CMK (cell line): ENCODE data around the gene SPINK4.

Experiments
- DNase-seq: peaks from one replicate; pipeline ENCODE4 v3.0.0-alpha.2; 2010; ENCODE audit warnings: low read depth

The SPINK4 gene

DNA sequence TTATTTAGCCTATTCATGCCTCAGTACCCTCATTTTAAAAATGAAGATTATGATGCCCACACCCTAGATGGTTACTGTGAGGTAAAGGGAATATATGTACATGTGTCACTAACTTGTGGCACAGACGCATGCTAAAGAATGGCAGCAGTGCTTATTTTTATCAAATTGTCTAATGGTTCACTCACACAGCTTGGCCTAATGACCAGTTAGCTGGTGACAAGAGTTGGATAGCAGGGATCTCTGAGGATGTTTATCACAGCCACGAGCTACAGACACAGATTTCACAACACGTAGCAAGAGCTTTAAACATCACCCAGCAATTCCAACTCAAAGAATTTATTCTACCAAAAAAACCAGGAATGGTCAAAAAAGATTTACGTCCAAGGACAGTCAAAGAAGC is 17.3 kb downstream of the SPINK4 start:
- DNase-seq, result no peak

DNA sequence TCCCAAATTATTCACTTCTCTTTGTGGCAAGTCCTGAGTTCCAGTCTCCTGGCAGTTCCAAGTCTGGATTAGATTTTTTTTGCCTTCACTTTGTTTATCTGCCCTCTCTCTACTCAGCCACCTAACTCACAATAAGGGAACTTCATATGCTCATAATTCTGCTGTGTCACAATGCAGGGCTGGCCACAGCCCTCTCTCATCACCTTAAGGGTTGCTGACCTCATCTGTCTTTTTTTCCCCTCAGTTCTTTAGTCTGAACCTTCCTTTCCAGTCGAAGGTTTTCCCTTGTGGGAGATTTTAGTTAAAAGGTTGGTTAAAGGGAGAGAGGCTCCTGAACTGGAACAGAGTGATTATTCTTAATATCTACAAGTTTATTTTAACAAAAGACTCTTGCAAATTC is 20.4 kb downstream of the SPINK4 start:
- DNase-seq, result no peak

DNA sequence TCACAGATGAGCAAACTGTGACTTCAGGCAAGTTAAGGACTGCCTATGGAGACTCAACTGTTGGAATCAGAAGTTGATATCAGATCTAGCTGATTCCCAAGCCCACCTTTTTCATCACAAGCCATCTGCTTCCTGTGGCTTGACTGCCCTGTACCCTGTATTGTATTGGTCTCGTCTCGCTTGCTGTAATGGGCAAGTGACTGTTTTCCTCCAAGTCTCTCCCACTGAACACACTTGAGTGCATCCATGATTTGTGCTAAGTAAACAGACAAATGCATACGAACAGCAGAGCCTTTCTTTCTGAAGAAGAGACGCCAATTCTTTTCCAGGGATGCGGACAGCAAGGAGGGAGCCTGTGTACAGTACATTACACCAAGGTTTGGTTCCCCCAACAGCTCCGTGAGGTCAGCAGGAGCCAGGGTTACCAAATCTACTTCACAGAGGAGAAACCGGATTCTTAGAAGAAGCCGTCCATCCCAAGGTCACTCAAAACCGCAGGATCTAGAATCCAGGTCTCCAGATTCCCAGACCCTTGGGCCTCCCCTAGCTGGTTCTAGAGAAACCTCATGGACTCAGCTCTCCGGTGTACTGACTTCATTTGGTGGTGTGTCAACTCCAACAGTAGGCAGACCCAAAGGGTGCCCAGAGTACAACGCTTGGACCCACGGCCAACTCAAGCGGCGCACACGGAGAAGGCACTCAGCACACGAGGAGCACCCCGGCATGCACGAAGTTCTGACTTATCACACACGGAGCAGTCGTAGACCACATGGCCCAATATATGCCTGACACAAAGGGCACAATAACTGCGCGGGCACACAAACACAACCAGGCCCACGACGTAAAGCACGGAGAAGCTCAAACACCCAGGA is 23.4 kb downstream of the SPINK4 start:
- DNase-seq, result peak; percentile 49

DNA sequence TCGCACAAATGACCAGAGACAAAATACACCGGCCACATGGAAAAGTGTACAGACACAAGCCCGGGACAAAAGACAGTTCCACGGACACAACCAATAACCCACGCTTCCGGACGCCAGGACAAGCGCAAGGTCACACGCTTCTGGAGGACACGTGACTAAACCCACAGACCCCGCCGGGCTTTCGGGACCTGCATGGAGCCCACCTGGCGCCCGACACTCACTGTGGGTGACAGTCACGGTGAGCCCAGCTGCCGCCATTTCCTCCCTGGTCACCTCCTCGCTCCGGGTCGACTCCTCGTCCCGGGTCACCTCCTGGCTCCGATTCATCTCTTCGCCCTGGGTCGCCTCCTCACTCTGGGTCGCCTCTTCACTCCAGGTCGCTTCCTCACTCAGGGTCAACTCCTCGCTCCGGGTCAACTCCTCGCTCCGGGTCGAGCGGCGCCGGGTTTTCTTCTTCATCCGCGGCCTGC is 24.1 kb downstream of the SPINK4 start:
- DNase-seq, result peak; percentile 33

DNA sequence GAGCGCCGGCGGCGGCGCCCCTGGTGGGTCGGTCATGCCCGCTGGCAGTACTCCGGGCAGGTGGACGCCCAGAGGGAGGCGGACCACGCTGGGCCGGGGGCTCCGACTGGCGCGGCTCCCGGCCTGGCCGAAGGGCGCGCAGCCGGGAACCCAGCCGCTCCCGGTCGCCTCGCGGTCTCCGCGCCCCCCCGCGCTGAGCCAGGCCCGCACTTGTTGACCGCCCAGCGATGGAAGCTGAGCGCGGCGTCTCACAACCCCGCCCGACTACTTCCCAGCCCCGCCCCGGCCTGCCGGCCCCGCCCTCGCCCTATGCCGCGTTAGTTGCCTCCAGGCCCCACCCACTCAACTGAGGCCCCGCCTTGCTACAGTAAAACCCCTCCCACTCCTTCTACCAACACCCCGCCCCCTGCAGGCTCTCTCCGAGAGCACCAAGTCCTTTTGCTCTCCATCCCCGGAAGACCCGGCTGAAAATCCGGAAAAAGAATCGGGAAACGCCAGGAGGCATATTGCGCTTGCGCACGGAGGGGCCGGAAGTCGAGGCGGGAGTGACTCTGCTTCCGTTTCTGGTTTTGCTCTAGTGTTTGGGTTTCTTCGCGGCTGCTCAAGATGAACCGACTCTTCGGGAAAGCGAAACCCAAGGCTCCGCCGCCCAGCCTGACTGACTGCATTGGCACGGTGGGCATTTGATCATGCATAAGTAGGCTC is 24.7 kb downstream of the SPINK4 start, which contains the start of the genes BAG1 and CHMP5:
BAG1 (minus strand) TSS at position 236 of the 705 bp plus-strand sequence.
CHMP5 (plus strand) TSS at position 577 of the 705 bp plus-strand sequence; CDS start at position 607, 30 bp downstream.
- peak; percentile 97 for DNase-seq

DNA sequence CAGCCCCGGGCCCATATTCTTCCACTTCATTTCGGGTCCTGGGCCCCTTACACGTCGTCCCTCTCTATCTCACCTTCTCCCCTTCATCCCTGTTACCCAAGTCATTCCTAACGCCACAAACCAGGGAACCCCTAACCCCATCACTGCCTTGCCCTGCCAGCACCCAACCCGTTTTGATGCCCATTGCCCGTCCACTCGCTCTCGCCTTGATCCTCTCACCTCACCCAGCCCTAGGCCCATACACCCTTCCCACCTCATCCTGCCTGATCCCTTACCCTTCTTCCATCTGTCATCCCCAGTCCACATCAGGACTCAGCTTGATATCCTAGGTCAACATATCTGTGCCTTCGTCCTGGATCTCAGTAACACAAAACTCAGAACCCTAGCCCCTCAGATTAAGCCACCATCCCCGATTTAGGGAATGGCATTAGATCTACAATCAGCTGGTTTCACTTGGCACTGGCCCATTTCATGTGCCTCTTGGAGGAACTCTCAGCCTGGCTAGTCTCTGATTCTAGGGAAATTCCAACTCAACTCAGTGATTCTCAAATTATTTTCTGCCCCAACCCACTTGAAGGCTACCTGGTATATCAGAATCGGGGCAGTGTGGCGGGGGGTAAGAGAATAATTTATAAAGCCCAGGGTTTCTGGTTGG is 25.4 kb downstream of the SPINK4 start:
- DNase-seq, result no peak

DNA sequence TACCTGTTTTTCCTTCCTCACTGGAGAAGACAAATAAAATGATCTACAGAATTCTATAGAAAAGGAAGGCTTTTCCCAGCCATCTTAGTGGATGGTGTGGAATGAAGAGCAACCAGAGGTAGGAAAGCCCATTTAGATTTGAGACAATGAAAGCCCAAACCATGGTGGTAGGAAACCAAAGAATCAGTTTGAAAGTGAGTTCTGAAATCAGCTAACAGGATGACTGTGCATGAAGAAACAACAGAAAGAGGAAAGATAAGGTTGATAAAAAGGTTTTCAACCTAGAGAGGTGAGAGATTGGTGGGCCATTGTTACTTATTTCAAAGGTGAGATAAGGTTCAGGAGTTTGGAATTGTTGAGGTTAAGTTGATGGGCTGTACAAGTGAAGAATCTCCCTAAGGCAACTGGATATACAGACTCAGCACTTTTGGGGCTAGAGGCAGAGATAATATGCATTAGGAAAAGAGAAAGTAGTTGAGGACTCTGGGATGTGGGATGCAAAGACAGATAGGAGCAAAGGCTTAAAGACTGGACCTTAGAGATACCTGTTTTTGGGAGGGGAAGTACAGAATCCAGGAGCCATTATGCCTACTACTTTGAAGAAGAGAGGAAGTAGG is 27.3 kb downstream of the SPINK4 start:
- DNase-seq, result no peak

DNA sequence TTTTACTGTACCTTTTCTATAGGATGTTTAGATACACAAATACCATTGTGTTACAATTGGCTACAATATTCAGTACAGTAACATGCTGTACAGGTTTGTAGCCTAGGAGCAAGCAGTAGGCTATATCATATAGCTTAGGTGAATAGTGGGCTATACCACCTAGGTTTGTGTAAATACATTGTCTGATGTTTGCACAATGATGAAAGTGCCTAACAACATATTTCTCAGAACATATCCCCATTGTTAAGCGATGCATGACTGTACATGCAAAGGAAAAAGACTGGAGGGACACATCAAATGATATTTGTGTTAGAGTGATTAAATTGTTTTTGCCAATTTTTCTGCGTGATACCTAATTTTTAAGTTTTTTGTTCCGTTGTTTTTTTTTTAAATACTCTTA is 30.2 kb downstream of the SPINK4 start:
- DNase-seq, result no peak

DNA sequence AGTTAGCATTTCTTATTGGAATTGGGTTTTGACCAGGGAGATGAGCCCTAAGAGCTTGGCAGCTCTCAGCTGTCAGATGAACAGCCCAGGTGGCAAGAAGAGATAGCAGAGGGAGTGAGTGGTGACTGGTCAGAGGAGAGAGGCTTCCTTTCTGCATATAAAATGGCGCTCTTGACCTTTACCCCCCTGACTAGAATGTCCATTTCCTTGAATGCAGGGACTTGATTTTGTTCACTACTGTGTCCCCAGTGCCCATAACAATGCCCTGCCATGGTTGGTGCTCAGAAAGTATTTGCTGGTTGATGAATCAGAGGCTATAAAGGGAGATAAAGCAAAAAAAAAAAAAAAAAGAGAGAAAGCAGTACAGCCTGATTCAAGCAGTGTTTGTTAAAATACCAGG is 32.1 kb downstream of the SPINK4 start:
- DNase-seq, result no peak

DNA sequence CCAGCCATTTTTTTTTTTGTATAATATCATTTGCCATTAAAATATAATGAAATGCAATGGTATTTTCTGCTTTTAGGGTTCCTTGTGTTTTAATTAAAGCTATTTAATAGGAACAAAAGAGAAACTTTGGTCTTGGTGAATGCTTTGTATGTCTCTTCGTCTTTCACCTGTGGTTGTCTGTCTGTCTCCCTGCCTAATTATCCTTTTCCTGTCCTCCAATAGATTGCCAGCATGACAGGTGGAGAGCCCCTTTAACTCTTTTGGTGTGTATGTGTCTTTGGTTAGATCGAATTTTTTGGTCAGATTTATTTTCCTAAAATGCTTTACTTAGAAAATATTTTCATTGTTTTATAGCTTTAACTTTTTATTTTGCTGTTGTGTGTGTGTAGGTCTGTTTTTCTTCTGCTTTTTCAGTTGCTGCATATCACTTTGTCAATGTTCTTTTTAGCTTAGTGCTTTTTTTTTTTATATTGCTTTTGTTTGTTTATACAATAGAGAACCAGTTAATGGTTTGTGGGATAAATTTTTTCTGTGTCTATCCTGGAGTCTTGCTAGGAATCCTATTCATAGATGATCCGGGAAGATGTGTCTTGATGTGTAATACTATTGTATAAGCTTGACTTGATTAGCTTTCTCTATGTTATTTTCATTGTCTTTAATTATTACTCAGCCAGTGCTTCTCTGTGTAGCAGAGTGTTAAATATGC is 33.5 kb downstream of the SPINK4 start:
- DNase-seq, result no peak

DNA sequence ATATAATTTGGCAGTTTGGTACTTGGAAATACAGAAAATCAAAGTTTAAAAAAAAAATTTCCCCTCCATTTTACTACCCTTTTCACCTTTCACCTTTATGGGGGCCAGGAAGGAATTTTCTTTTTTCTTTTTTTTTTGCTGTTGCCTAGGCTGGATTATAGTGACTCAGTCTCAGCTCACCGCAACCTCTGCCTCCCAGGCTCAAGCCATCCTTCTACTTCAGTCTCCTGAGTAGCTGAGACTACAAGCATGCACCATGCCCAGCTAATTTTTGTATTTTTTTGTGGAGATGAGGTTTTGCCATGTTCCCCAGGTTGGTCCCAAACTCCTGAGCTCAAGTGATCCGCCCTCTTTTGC is 34.0 kb downstream of the SPINK4 start:
- no peak for DNase-seq

DNA sequence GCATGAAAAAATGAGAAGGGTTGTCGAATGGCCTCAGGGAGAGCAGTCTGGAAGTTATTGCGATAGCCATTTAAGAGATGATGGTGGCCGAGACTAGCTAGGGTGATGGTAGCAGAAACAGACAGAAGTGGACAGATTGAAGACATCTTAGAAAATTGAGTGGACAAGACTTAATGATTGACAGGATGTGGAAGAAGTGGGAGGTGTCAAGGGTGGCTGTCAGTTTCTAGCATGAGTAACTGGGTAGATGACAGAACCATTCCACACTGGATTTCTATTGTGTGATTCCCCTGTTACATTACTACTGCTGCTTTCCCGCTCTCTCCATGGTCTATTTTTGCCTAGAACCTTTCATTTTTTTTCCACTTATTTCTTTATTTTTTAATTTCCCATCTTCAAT is 37.5 kb downstream of the SPINK4 start:
- DNase-seq, result no peak

DNA sequence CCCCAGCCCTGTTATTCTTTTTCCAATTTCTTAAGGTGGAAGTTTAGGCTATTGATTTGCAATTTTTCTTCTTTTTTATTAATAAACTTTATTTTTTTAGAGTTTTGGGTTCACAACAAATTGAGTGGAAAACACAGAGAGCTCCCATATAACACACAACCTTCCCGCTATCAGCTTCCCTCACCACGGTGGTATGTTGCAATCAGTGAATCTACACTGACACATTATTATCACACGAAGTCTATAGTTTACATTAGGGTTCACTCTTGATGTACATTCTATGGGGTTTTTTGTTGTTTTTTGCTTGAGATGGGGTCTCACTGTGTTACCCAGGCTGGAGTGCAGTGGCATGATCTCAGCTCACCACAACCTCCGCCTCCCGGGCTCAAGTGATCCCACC is 45.5 kb downstream of the SPINK4 start:
- no peak for DNase-seq

DNA sequence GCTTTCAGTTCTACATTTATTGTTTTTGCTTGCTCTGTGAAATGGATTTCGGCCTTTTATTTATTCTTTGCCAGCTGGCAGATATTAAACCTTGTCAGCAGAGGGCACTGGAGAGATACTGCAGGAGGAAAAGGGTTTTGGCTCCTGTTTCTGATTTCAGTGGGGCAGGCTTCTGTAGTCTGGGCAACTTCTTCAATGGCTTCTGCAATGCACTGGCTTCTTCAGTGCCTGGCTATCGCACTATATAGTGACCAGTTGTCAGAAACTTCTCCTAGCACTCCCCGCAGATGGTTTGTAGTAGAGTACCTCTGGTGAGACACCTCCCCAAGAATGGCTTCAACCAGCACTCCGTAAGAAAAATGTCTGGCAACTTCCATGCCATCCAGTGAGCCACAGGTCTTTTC is 47.1 kb downstream of the SPINK4 start:
- DNase-seq, result peak; percentile 22

DNA sequence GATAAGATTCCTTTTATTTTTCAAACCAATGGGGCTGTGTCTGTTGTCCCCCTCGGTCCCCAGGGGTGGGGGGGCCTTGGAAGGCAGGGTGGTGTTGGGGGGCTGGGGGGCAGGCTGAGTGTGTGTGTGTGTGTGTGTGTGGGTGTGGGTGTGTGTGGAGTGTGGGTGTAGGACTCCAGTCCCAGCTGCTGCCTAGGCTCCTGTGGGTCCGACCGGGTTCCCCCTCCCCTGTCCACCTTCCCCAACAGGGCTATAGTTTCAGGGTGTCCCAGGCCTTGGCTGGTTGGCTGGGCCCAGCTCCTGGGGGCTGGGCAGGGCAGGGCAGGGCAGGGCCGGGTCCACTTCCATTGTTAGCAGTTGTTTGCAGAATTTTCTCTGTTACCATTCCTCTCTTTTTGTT is 48.3 kb downstream of the SPINK4 start:
- no peak for DNase-seq

DNA sequence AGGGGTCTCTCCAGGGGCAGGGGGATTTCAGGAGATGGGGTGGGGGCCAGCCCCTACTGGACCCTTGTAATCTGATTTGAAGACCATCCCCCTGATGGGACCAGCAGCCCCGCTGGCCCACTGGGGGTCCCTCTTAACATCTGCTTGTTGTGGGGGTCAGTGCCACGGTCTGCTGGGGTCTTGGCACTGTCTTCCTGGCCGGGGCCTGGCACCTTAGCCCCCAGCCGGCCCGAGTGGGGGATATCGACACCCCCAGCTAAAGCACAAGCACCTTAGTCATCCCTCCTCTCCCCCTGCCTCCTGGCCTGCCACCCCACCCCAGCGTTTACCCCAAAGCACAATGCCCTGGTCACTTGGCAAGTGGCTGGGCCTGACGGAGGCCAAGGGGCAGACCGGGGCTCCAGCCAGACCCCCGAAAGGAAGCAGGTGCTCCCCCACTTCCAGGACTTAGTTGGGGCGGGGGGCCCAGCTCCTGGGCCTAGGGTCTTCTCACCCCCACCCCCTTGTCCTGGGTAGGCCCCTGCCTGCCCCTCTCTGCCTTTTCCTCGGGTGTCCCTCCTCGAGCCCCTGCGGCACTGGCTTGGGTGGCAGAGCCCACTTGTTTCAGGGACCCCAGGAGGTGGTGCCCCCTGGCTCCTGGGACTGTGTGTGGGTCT is 49.0 kb downstream of the SPINK4 start:
- no peak for DNase-seq

DNA sequence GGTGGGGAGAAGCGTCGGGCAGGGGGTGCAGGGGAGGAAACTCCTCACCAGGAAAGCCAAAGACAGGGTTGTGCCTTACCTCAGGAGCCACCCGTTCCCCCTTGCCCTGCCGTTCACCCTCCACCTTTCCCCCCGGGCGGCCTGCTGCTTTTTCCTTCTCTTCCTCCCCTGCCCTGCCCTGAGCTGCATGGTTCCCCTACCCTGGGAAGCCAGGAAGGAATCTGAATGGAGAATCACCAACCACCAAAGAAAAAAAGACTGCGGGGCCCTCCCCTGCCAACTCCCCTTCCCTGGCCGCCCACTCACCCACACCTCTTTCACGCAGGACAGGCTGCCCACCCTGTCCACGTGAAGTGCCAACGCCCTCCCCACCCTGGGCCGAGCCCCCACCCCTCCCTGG is 49.5 kb downstream of the SPINK4 start:
- DNase-seq, result no peak

DNA sequence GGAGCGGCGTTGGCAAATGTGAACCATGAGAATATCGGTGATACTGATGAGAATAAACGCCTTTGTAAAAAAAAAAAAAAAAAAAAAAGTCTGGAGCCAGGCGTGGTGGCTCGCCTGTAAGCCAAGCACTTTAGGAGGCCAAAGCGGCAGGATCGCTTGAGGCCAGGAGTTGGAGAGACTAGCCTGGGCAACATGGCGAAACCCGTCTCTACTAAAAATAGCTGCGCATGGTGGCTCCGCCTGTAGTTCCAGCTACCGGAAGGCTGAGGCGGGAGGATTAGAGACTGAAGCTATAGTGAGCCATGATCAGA is 49.9 kb downstream of the SPINK4 start:
- DNase-seq, result no peak

DNA sequence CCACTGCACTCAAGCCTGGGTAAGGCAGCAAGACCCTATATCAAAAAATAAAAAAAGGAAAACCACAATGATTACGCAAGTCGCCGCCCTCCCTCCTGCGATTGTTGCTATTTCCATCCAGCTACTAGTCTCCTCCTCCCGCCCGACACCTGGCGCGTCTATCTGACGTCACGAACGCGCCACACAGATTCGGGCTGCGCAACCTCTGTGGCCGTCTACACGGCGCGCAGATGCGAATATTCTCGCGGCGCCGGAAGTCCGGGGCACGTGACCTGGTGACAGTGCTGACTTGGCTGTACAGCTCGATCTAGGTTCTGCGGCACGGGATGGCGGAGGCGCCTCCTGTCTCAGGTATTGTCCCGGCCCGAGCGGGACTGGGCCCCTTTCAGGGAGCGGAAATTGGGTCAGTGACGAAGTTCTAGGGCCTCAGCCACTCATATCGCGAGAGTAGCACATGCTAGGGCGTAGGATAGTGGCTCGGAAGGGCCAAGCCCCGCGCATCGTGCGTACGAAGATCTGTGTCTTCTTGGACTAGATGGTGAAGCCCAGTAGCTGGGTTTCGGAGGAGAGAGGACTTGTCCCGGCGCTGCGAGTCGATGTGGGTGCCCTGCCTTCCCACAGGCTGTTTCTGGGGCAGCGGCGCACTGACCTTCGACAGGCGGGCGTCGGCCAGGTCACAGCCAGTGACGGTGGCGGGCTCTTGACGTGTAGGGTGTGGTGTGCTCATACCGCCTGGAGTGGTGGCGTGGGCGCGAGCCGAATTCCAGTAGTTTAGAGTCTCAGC is 50.5 kb downstream of the SPINK4 start, which contains the start of gene NFX1:
NFX1 (plus strand) TSS at position 270 of the 784 bp plus-strand sequence; CDS start at position 327, 57 bp downstream.
- peak; percentile 96 for DNase-seq

DNA sequence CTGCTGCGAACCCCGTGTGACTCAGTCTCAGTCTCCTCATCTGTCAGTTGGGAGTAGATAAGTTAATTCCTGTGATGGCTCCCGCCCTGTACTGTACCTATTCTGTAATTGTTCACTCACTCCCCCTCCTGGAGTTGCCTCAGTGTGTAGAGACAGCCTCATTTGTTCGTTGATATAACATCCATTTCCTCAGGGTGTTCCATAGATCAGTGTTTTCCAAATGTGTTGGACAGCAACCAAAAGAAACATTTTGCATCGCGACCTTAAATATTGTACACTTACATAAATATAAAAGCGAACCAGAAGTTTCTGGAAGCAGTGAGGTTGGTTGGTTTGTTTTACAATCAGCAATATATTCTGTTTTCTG is 51.0 kb downstream of the SPINK4 start:
- no peak for DNase-seq
